ENCODE data around the gene ADPRH.

- no peak for TF ChIP-seq CTCF (IDR thresholded peaks at IDR 0.05)
- TF ChIP-seq ZFX (IDR thresholded peaks at IDR 0.05; ENCODE audit: borderline replicate concordance): no peak
These were observed 9.9 kb downstream of the ADPRH start for GRCh38 chr3:119589102-119589773.
